ENCODE results near the gene PLEKHG5. TPM values are rescaled to one million over a fixed set of nuclear protein-coding genes. Genes with fewer than 3 reads are reported as not detected.
"Not testable (repeated sequence)": the region's sequence is repeated elsewhere in the genome, so short reads cannot be mapped to it uniquely, and the experiment has no call there.

PLEKHG5 gene
- total RNA-seq, 1 donor = 11.2 TPM

- not testable (repeated sequence) for DNase-seq (ENCODE audit: low read depth); H3K4me3 ChIP-seq (ENCODE audit: low read depth, low read length)
These were observed 63.0 kb downstream of the PLEKHG5 start for GRCh38 chr1:6428453-6428852.

GRCh38 chr1:6427441-6428390 lies 63.8 kb downstream of the PLEKHG5 start:
- no peak for TF ChIP-seq CTCF (IDR thresholded peaks at IDR 0.05; ENCODE audit: insufficient read depth, low read depth, low read length)
- no peak overlapping the region for H3K4me3 ChIP-seq (ENCODE audit: low read depth, low read length)
- no peak for DNase-seq (ENCODE audit: low read depth)

GRCh38 chr1:6426972-6427350 lies 64.5 kb downstream of the PLEKHG5 start:
- no peak for TF ChIP-seq CTCF (IDR thresholded peaks at IDR 0.05; ENCODE audit: insufficient read depth, low read depth, low read length)

GRCh38 chr1:6426277-6426971 lies 65.0 kb downstream of the PLEKHG5 start:
- no peak for TF ChIP-seq CTCF (IDR thresholded peaks at IDR 0.05; ENCODE audit: insufficient read depth, low read depth, low read length)
- no peak for DNase-seq (ENCODE audit: low read depth)
- no peak overlapping the region for H3K4me3 ChIP-seq (ENCODE audit: low read depth, low read length)

More at GRCh38 chr1:6426972-6427350, 64.5 kb downstream of the PLEKHG5 start:
- H3K4me3 ChIP-seq (ENCODE audit: low read depth, low read length) = no peak overlapping the region
- DNase-seq (ENCODE audit: low read depth) = no peak

GRCh38 chr1:6425658-6426057 lies 65.8 kb downstream of the PLEKHG5 start:
- TF ChIP-seq CTCF (IDR thresholded peaks at IDR 0.05; ENCODE audit: insufficient read depth, low read depth, low read length) = no peak
- no peak for DNase-seq (ENCODE audit: low read depth)
- no peak overlapping the region for H3K4me3 ChIP-seq (ENCODE audit: low read depth, low read length)

GRCh38 chr1:6424619-6425593 lies 66.6 kb downstream of the PLEKHG5 start, which contains the start of gene ESPN:
ESPN (plus strand) TSS chr1:6424776; CDS start chr1:6424956, 180 bp downstream.
- H3K4me3 ChIP-seq (ENCODE audit: low read depth, low read length) = no peak within 1 kb of the TSS
- TF ChIP-seq CTCF (IDR thresholded peaks at IDR 0.05; ENCODE audit: insufficient read depth, low read depth, low read length) = no peak
- no peak for DNase-seq (ENCODE audit: low read depth)
